ENCODE results near the gene SPATA13. TPM values are rescaled to one million over a fixed set of nuclear protein-coding genes. Genes with fewer than 3 reads are reported as not detected.
"Not testable (repeated sequence)": the region's sequence is repeated elsewhere in the genome, so short reads cannot be mapped to it uniquely, and the experiment has no call there.

The SPATA13 gene
- total and polyA plus RNA-seq, 3 experiments from 2014 or later: 60.7 to 97.8 (median 65.1) TPM

DNA sequence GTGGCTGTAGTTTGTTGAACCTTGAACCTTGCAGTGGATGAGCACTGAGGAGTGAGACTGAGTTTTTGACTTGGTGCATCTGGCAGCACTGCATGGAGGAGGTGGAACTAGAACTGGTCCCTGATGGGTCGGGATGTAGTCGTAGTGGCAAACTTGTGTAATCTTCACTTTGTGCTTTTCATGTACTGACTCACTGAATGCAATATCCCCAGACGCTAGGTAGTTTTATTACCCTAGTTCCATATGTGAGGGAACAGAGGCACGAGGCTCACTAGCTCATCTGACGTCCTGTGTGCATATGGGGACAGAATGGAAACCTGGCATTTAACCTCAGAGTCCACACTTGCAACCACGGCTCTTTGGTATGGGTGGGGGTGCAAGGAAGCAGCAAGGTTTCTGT, 159.1 kb downstream of the SPATA13 start:
- CTCF ChIA-PET, POLR2A ChIA-PET: not testable (repeated sequence)

DNA sequence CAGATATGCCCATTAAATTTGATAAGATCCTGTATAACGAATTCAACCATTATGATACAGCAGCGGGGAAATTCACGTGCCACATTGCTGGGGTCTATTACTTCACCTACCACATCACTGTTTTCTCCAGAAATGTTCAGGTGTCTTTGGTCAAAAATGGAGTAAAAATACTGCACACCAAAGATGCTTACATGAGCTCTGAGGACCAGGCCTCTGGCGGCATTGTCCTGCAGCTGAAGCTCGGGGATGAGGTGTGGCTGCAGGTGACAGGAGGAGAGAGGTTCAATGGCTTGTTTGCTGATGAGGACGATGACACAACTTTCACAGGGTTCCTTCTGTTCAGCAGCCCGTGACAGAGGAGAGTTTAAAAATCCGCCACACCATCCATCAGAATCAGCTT, 160.9 kb downstream of the SPATA13 start:
- H3K4me1 Mint-ChIP-seq; H3K9me3 Mint-ChIP-seq; DNase-seq; H3K4me3 ChIP-seq (ENCODE audit: low read length); H3K36me3 Mint-ChIP-seq; H3K27ac ChIP-seq (ENCODE audit: low read depth, low read length); H3K27me3 ChIP-seq (ENCODE audit: insufficient read depth, low read length, poor library complexity, severe bottlenecking); H3K9me3 ChIP-seq (ENCODE audit: low read length); CTCF ChIA-PET; H3K4me3 Mint-ChIP-seq; H3K36me3 ChIP-seq (ENCODE audit: insufficient read depth, low read length); POLR2A ChIA-PET; H3K4me1 ChIP-seq (ENCODE audit: insufficient read depth, low read length); H3K27ac Mint-ChIP-seq: not testable (repeated sequence)
- peaks cover 16 to 45% of the 10 kb centered on the region in 2 donors for H3K27me3 Mint-ChIP-seq

More for the DNA sequence above, 159.1 kb downstream of the SPATA13 start:
- not testable (repeated sequence) for H3K4me3 ChIP-seq (ENCODE audit: low read length); H3K9me3 ChIP-seq (ENCODE audit: low read length); H3K9me3 Mint-ChIP-seq; H3K27ac ChIP-seq (ENCODE audit: low read depth, low read length); H3K4me1 ChIP-seq (ENCODE audit: insufficient read depth, low read length); H3K4me3 Mint-ChIP-seq; H3K27ac Mint-ChIP-seq; H3K36me3 Mint-ChIP-seq; H3K4me1 Mint-ChIP-seq; H3K27me3 ChIP-seq (ENCODE audit: insufficient read depth, low read length, poor library complexity, severe bottlenecking); H3K36me3 ChIP-seq (ENCODE audit: insufficient read depth, low read length); DNase-seq
- peaks cover 11 to 27% of the 10 kb centered on the region in 2 donors for H3K27me3 Mint-ChIP-seq

DNA sequence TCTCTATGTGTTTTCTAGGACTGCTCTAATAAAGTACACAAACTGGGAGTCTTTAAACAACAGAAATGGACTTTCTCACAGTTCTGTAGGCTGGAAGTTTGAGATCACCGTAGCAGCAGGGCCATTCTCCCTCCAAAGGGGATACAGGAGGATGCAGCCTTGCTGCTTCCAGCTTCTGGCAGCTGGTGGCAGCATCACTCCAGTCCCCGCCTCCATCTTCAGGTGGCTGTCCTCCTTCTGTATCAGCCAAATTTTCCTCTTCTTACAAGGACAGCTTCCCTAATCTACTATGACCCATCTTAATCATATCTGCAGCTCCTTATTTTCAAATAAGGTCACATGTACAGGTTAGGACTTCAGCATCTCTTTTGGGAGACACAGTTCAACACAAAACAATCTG, 161.9 kb downstream of the SPATA13 start:
- CTCF ChIA-PET; H3K4me1 ChIP-seq (ENCODE audit: insufficient read depth, low read length); H3K4me3 Mint-ChIP-seq; POLR2A ChIA-PET; H3K27ac ChIP-seq (ENCODE audit: low read depth, low read length); DNase-seq; H3K27me3 ChIP-seq (ENCODE audit: insufficient read depth, low read length, poor library complexity, severe bottlenecking); H3K9me3 ChIP-seq (ENCODE audit: low read length); H3K4me1 Mint-ChIP-seq; H3K36me3 ChIP-seq (ENCODE audit: insufficient read depth, low read length); H3K9me3 Mint-ChIP-seq; H3K4me3 ChIP-seq (ENCODE audit: low read length); H3K36me3 Mint-ChIP-seq: not testable (repeated sequence)
- peak overlapping the region in 2 of 8 donors; percentile 10 to 11 for H3K27ac Mint-ChIP-seq
- peaks cover 21 to 49% of the 10 kb centered on the region in 2 donors for H3K27me3 Mint-ChIP-seq

DNA sequence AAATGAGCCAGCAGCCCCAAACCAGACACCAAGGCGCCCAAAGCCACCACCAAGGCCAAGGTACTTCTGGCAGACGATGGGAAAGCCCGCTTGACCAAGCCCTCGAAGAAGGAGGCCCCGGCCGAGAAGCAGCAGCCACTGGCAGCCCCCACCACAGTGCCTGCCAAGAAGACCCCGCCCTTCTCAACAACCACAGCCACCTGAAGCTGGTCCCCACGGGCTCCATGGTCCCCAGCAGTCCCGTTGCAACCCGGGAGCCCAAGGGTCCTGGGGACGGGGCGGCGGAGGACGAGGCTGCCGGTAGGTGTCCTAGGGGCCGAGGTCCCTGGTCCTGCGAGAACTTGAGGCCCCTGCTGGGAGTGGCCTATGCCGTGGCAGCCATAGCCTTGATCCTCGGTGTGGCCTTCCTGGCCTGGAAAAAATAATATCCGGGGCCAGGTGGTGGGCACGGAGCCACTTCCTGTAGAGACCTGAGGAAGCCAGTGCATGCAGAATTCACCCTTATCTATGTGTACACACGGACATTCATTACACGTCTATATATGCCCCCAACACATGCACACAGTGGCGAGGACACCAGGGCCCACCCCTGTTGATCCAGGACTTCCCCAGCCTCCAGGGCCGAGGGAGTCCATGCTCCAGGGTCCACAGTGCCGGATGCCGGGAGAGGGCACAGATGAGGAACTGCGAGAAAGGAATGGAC, 162.7 kb downstream of the SPATA13 start:
- Histone ChIP-seq H3K4me1 (ENCODE audit: insufficient read depth, low read length) (no peaks in the 10 kb centered on the region), H3K27ac (ENCODE audit: low read depth, low read length) (no peak overlapping the region), H3K4me3 (ENCODE audit: low read length) (no peak overlapping the region), H3K9me3 (ENCODE audit: low read length) (no peaks in the 10 kb centered on the region), H3K36me3 (ENCODE audit: insufficient read depth, low read length) (no peaks in the 10 kb centered on the region), H3K27me3 (ENCODE audit: insufficient read depth, low read length, poor library complexity, severe bottlenecking) (no peaks in the 10 kb centered on the region)
- Mint-ChIP-seq H3K4me3 (no peak overlapping the region), H3K4me1 (no peaks in the 10 kb centered on the region), H3K9me3 (peaks cover 0 to 2% (median 0%) of the 10 kb centered on the region in 5 donors), H3K27me3 (peaks cover 19 to 49% of the 10 kb centered on the region in 2 donors), H3K36me3 (peaks cover 0 to 4% (median 0%) of the 10 kb centered on the region in 3 donors), H3K27ac (no peak overlapping the region)
- DNase-seq: no peak
- POLR2A ChIA-PET: no interaction called here
- CTCF ChIA-PET: no interaction called here

DNA sequence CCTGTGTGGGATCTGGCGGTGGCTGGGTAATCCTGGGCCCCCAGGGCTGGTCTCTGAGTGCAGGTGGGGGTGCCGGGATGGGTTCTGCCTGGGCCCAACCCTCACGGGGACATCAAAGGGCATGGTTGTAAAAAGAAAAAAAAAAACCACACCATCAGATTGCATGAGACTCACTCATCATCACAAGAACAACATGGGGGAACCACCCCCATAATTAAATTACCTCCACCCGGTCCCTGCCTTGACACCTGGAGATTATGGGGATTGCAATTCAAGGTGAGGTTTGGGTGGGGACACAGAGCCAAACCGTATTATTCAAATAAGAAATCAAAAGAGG, 163.2 kb downstream of the SPATA13 start:
- H3K27me3 Mint-ChIP-seq: peaks cover 22 to 53% of the 10 kb centered on the region in 2 donors
- H3K27ac ChIP-seq (ENCODE audit: low read depth, low read length): no peak overlapping the region
- DNase-seq: no peak
- H3K9me3 Mint-ChIP-seq: peaks cover 0 to 2% (median 0%) of the 10 kb centered on the region in 5 donors
- H3K4me3 ChIP-seq (ENCODE audit: low read length): no peak overlapping the region
- H3K36me3 ChIP-seq (ENCODE audit: insufficient read depth, low read length): no peaks in the 10 kb centered on the region
- no peaks in the 10 kb centered on the region for H3K4me1 ChIP-seq (ENCODE audit: insufficient read depth, low read length)
- no peak overlapping the region for H3K4me3 Mint-ChIP-seq
- no peaks in the 10 kb centered on the region for H3K9me3 ChIP-seq (ENCODE audit: low read length)
- no peaks in the 10 kb centered on the region for H3K4me1 Mint-ChIP-seq
- ChIA-PET CTCF (no interaction called here), POLR2A (no interaction called here)
- H3K27me3 ChIP-seq (ENCODE audit: insufficient read depth, low read length, poor library complexity, severe bottlenecking): no peaks in the 10 kb centered on the region
- peaks cover 0 to 4% (median 0%) of the 10 kb centered on the region in 3 donors for H3K36me3 Mint-ChIP-seq
- no peak overlapping the region for H3K27ac Mint-ChIP-seq

DNA sequence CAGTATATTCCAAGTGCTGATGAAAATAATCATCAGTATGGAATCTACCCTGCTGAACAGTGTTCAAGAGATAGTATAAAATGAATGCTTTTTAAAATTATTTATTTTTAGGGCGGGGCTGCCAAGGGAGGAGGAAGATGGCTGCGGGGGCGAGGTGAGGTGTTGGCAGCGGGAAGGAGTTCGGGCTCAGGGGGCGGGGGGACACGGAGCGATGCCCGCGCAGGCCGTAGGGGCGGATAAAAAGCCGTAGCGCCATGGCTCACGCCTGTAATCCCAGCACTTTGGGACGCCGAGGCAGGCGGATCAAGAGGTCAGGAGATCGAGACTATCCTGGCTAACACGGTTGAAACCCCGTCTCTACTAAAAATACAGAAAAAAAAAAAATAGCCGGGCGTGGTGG, 167.1 kb downstream of the SPATA13 start:
- H3K27me3 ChIP-seq (ENCODE audit: insufficient read depth, low read length, poor library complexity, severe bottlenecking); CTCF ChIA-PET; H3K4me1 Mint-ChIP-seq; H3K9me3 ChIP-seq (ENCODE audit: low read length); H3K27ac ChIP-seq (ENCODE audit: low read depth, low read length); H3K4me3 ChIP-seq (ENCODE audit: low read length); POLR2A ChIA-PET; DNase-seq; H3K36me3 ChIP-seq (ENCODE audit: insufficient read depth, low read length); H3K4me3 Mint-ChIP-seq; H3K4me1 ChIP-seq (ENCODE audit: insufficient read depth, low read length); H3K36me3 Mint-ChIP-seq; H3K27ac Mint-ChIP-seq; H3K9me3 Mint-ChIP-seq: not testable (repeated sequence)
- H3K27me3 Mint-ChIP-seq: peaks cover 26 to 52% of the 10 kb centered on the region in 2 donors

DNA sequence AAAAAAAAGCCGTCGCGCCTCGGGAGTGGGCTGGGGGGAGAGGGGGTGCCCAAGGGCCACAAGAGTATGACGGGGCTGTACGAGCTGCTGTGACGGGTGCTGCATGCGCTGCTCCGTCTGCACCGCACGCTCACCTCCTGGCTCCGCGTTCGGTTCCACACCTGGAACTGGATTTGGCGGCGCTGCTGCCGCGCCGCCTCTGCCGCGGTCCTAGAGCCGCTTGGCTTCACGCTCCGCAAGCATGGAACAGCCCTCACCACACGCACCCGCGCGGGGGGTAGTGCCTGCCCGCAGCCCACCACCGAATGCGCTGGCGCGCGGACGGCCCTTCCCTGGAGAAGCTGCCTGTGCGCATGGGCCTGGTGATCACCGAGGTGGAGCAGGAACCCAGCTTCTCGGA, 167.6 kb downstream of the SPATA13 start:
- peak in 1 of 5 donors; percentile 1 for DNase-seq
- no peak overlapping the region for H3K27ac ChIP-seq (ENCODE audit: low read depth, low read length)
- H3K4me3 ChIP-seq (ENCODE audit: low read length): no peak overlapping the region
- no peak overlapping the region for H3K27ac Mint-ChIP-seq
- H3K27me3 Mint-ChIP-seq: peaks cover 23 to 53% of the 10 kb centered on the region in 2 donors
- H3K36me3 Mint-ChIP-seq: peaks cover 0 to 3% (median 0%) of the 10 kb centered on the region in 3 donors
- no peaks in the 10 kb centered on the region for H3K4me1 Mint-ChIP-seq
- H3K27me3 ChIP-seq (ENCODE audit: insufficient read depth, low read length, poor library complexity, severe bottlenecking): no peaks in the 10 kb centered on the region
- ChIA-PET POLR2A (no interaction called here), CTCF (no interaction called here)
- H3K4me1 ChIP-seq (ENCODE audit: insufficient read depth, low read length): no peaks in the 10 kb centered on the region
- no peaks in the 10 kb centered on the region for H3K9me3 ChIP-seq (ENCODE audit: low read length)
- no peaks in the 10 kb centered on the region for H3K36me3 ChIP-seq (ENCODE audit: insufficient read depth, low read length)
- H3K4me3 Mint-ChIP-seq: peak overlapping the region in 2 of 7 donors; percentile 33 to 39
- H3K9me3 Mint-ChIP-seq: peaks cover 0 to 2% (median 0%) of the 10 kb centered on the region in 5 donors

DNA sequence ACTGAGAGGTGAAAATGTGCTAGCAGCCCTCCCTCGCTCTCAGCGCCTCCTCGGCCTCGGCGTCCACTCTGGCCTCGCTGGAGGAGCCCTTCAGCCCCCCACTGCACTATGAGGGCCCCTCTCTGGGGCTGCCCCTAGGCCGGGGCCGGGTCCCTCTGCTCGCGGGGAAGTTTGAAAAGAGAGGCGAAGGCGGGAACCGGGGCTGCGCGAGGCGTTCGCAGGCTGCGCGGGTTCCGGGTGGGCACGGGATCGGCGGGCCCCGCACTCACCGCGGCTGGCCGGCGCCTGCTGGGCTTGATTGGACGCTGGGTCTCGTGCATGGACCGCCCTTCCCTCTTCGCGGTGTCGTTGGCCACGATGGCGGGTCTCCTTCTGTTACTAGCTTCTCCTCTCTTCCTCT, 178.2 kb downstream of the SPATA13 start:
- no peaks in the 10 kb centered on the region for H3K4me1 Mint-ChIP-seq

More for the DNA sequence above, 178.2 kb downstream of the SPATA13 start:
- Histone ChIP-seq H3K9me3 (ENCODE audit: low read length) (no peaks in the 10 kb centered on the region), H3K4me3 (ENCODE audit: low read length) (no peak overlapping the region), H3K27ac (ENCODE audit: low read depth, low read length) (no peak overlapping the region), H3K4me1 (ENCODE audit: insufficient read depth, low read length) (no peaks in the 10 kb centered on the region), H3K27me3 (ENCODE audit: insufficient read depth, low read length, poor library complexity, severe bottlenecking) (no peaks in the 10 kb centered on the region), H3K36me3 (ENCODE audit: insufficient read depth, low read length) (no peaks in the 10 kb centered on the region)
- Mint-ChIP-seq H3K27ac (no peak overlapping the region), H3K27me3 (peaks cover 8 to 29% of the 10 kb centered on the region in 2 donors), H3K36me3 (no peaks in the 10 kb centered on the region), H3K4me3 (no peak overlapping the region), H3K9me3 (no peaks in the 10 kb centered on the region)
- POLR2A ChIA-PET: no interaction called here
- no peak for DNase-seq
- CTCF ChIA-PET: no interaction called here
